Islet precursor cell (in vitro differentiated cells): ENCODE data around the gene CDK5RAP2.

Experiments used
- DNase-seq: peaks from one replicate; pipeline ENCODE4 v3.0.0-alpha.2; 2018

CDK5RAP2 gene

DNA sequence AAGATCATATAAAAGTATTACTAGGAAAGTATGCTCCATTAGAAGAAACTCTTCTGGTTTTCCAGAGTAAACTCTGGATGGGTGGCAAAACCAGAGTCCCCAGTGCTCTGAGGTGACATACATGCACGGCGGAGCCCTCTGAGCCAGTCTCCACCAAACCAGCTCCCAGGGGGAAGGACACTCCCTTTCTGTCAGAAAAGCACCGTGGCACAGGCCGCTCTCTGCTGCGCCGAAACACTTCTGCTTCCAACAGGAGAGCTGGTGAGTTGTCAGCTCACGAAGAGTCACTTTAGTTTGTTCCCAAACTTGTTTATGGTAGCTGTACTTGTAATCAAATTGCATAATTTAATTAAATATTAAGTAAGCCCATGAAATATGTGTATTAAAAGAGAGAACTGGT lies 184.6 kb downstream of the CDK5RAP2 start:
- DNase-seq: no peak

DNA sequence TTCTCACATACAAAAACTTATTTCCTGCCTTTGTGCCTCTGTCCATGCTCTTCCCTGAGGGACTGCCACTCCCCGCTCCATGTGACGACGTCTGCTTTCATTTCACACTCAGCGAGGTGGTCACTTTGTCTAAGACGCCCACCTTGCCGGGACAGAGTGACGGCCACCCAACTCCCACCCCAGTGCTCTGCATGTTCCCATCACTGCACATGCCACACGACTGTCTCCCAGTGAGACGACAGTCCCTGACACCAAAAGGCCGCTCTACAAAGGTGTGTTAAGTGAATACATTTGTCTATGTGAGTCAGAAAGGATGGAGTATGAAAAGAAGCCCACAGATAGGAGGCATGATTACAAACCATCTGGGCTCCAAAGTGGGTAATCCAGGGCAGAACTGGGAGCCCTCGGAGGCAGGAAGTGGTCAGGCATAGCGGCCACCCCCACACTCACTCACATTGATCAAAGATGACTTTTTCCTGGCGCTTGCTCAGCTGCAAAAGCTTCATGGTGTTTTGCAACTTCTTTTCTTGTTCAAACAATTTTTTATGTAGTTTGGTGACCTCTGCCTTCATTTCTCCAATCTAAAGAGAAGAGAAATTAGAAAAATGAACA lies 185.8 kb downstream of the CDK5RAP2 start:
- no peak for DNase-seq

DNA sequence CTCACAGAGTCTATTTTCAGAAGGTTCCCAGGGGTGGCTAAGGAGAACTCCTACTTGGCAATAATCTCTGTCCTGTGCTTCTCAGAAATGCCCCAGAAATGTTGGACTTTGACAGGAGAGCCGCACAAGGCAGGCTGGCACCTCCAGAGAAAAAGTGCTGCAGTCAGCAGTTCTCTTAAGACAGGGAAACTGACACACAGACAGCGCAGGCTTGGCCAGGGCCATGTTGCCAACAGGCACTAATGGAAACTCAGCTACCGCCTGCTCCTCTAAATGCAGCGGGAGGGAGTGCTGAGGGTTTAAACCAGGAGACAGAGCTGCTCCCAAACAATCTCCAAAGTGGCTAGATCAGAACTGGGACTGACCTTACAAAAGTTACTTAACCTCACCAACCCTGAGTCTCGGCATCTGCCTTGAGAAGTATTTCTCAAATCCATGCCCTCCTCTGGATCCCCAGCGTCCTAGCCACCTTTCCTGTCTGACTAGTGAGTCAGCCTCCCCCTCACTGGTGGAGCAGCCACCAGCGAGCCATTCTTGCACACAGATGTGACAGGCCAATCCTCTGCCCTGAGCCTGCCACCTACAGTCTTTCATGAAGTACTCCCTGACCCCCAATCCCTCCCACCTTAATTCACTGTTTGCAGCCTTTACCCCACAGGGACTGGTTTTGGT lies 186.4 kb downstream of the CDK5RAP2 start:
- no peak for DNase-seq

DNA sequence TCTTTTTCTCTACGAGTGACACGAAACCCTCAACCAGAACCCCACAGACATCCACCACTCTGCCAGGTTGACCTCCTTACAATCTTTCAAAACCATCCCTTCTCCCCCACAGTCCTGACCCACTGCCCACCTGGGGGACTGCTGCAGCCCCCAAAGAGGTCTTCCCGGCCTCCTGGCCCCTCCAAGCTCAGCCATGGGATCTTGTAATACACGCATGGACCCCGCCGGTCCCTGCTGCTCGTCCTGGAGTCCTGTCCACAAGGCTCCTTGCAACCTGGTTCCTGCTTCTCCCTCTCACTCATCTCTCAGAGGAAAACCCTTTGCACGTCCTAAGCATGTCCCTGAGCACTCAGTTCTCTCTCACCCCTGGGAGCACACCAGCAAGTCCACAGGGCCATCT lies 187.3 kb downstream of the CDK5RAP2 start:
- no peak for DNase-seq

DNA sequence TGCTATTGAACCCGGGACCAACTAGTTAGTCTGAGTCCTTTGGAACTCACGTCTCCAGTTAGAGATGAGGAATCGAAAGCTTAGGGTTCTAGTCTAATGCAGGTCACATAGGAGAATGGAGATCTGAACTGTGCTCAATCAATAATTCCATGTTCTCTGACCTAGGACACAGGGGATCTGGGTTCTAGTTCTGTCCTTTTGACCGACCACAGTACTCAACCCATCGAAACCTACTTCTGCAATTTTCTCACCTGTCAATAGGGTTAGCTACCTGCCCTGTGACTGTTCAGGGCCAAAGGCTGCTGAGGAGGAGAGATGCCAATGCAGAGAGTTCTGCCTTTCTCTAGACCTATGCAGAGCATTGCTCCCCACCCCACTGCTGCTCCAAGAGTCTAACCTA lies 187.7 kb downstream of the CDK5RAP2 start:
- no peak for DNase-seq

GRCh38 chr9:120391691-120392090 lies 188.3 kb downstream of the CDK5RAP2 start:
- no peak for DNase-seq

GRCh38 chr9:120390637-120391190 lies 189.3 kb downstream of the CDK5RAP2 start:
- DNase-seq: no peak

DNA sequence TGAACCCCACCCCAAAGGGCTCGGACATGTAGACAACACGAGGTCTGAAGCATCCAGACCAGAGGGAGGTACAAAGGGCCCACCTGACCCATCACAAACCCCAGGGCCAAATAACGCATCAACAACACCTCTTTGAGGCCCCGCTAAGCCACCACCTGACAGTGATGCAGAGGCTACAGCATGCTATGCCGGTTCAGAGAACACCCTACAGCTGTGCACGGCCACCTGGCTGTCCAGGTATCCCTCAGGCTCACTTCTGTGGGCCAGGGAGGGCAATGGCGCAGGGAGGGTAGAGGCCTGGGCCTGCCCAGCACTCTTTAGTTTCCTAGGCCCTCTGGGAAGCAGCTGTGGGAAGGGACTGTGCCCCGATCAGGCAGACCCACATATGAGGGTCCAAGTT lies 190.1 kb downstream of the CDK5RAP2 start:
- no peak for DNase-seq

- DNase-seq: no peak
Measured at GRCh38 chr9:120389300-120389699, 190.7 kb downstream of the CDK5RAP2 start.

DNA sequence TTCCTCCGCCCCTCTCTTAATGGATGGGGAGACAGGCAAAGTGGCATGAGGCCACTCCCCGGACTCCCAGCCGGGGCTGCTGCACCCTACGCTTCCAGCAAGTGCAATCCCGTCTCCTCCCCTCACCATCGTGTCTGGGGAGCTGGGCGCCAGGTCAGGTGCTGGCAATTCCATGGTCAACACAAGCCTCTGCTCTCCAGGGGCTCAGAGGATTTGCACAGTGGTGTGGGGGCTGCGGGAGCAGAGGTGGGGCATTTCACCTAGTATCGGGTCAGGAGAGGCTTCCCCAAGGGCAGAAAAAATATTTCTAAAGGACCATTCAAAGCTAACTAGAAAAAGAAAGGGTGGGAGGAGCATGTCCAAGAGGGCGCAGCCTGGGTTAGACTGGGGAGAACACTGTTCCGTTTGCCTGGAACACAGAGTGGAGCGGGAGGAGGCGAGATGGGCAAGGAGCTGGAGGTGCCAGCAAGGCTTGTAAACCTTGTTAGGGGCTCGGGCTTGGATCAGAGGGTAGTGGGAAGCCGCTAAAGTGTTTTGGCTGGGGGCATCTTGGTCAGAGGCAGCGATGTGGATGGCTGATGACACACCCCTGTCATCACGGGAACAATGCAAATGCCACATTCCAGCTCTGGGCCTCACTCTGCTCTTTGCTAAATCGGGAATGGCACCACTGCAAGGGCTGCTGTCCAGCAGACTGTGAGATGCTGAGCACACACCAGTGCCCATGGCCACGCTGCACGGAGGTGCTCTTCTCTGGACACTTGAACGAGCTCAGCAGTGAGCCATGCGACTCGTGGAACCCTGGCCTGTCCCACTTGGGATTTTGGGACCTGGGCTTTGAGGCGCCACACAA lies 191.7 kb downstream of the CDK5RAP2 start:
- DNase-seq: peak; percentile 74

DNA sequence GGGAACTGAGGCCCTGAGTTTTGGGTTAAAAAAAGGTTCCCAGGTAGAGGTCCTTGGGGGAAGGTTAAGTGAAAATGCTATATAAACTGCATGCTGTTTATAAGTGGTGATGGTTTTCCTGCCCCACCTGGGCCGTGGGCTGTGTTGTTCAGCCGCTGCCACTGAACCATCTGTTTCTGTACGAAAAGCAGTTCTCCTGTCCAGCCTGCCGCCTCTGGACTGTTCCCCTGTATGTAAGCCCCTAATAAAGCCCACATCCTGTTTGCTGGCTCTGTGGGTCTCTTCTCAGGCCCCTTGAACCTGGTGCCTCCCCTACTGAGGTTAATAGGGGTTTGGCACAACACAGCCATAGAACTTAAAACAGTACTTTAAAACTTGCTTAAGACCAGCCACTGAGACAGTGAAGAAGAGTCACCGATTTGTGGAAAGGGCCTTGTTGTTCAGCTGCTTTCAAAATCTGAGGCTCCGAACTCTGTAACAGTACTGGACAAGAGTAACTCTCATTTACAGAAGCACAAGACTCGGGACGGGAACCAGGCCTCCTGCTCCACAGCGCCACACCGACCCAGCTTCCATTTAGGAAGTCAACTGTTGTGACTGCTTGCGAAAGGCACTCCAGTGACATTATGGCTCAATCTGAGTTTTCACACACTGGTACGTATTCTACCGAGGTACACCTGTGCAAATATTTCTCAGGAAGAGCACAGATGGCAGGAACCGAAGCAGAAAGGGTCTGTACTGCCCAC lies 192.5 kb downstream of the CDK5RAP2 start:
- DNase-seq: no peak

DNA sequence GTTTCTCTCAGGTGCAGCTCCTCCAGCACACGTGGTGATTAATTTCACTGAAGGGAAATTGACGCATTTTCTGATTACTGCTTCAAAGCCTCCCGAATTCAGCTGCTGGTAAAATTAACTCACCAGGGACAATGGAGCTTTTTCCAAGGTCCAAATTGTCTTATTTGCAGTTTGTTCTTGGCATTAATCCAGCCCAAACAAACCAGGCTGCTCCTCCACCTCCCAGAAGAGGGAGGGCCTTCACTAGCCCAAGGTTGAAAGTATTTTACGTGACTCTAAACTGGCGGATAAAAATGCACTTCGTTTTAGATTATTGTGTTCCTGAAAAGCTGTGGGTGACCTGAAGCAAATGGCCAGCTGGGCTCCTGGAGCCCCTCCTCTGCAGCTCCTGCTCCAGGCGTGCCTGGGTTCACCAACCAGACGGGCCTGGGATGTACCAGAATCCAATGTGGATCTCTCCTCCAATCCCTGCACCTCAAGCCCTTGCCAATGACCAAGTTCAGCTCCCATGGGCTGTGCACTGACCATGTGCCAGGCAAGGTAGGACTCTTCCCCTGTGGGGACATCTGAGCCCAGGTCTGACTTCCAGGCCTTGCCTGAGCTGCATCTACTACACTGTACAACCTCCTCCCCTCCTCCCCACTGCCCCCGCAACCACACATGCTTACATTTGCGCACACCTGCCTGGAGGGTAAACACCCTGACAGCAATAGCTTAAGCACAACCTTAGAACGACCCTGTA lies 193.4 kb downstream of the CDK5RAP2 start:
- peak; percentile 14 for DNase-seq

DNA sequence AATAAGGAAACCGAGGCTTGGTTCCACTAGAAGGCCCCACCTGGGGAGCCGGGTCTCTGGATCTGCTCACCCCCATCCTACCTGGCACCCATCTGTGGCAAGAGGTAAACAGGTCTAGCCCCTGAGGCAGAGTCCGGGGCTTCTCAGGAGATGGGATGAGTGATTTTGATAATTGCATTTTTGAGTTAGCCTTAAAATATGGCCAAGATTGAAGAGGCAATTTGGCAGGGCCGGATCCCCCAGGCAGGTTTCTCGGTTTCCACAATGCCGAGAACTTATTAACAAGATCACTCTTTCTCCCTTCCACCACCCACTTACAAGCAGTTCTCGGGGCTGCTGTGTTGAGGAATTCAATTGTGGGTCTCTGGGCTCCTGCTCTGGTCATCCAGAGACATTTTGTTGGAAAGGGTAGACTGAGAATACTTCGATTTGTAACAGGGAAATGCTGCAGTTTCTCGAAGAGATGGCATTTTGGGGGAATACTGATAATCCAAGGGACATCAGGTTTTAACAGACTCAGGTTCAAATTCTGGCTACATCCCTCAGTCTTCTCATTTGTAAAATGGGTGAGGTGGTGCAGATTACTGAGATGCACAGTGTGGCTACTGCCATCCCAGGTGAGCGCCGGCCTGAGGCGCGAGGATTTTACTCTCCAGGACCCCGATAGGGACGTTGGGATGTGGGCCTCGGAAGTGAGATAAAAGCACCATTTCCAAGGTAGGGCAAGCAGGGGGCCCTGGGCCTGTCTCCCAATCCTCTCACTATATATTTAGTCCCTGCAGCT lies 194.2 kb downstream of the CDK5RAP2 start:
- no peak for DNase-seq

- DNase-seq: peak; percentile 33
Measured at GRCh38 chr9:120384925-120385272, 195.1 kb downstream of the CDK5RAP2 start.

DNA sequence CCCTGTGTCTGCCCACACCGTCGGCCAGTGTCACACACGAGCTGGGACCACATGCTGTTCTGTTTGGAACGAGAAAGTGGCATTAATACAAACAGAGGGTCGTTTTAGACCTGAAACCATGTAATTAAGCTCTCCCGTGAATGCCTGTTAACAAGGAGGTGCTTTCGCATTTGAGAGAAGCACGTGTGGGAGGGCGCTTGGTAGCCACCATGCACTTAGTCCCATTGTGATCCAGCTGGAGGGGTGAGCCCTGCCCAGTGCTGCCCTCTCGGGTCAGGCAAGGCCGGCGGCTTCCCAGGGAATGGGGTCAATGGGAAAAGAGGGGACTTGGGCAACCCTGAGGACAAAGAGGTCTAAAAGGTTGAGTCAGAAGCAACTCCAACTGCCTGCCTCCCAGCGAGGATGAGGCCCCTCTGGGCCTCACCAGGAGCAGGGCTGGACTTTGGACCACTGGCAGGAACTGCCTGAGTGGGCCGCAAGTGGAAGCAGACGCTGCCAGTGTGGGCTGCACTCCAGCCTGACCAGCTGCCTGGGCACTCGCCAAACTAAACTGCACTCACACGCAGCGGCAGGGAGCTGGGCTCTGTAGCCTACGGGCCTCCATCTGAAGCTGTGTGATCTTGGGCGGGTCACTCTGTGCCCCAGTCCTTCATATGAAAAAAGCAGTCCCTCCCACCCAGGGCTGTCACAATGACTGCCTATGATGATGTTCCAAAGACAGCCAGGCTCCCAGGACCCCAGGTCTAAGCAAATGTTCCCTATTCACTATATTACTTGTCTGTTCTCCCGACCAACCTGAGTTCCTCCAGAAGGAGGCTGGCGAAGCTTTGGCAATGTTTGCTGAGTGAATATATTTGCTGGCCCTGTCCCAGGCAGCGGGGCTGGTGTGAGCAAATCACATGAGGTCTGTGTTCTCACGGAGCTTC lies 195.7 kb downstream of the CDK5RAP2 start:
- peak; percentile 47 for DNase-seq

- DNase-seq: no peak
Measured at GRCh38 chr9:120383611-120383998, 196.4 kb downstream of the CDK5RAP2 start.

- DNase-seq: no peak
Measured at GRCh38 chr9:120382453-120382852, 197.5 kb downstream of the CDK5RAP2 start.

DNA sequence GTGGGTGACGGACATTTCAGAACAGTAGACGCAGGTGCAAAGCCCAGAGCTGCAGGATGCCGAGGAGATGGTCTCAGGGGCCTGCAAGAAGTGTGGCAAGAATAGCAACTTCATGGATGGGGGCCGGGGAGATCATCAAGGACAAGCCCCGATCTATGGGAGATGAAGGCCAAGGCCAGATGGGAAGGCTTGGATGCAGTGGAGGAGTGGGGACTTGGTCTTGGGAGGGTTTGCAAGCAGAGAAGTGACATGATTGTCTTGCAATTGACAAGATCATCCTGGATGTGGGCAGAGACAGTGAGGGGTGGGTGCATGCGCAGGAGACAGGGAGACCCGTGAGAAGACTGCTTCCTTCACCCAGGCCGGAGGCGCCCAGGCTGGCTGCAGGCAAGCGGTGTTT lies 198.1 kb downstream of the CDK5RAP2 start:
- DNase-seq: no peak

- peak; percentile 33 for DNase-seq
Measured at GRCh38 chr9:120379611-120380010, 200.4 kb downstream of the CDK5RAP2 start.

GRCh38 chr9:120378680-120379079 lies 201.3 kb downstream of the CDK5RAP2 start:
- no peak for DNase-seq
